HepG2 (cell line): ENCODE measurements around the gene CHST12. TPM values are rescaled to one million over a fixed set of nuclear protein-coding genes. Genes with fewer than 3 reads are reported as not detected.

Experiments
- ATAC-seq: fragments of 200-7000 bp; cut with Tn5 transposase; 3 replicates; pipeline ENCODE4 v1.9.1; 2020; ENCODE audit warnings: mild to moderate bottlenecking, moderate library complexity
- BruUV-seq: library from RNA; stranded (reverse); fragments of 400-500 nt; replicated peaks from 2 replicates; lab custom pipeline; 2021; lab: Mats Ljungman, UMichigan
- CTCF ChIA-PET: fragments of 300-600 bp; formaldehyde crosslinking; extraction: SDS; loops from one replicate; lab custom pipeline; 2021; ENCODE audit warnings: low total read pairs, inconsistent platforms, low intra/inter-chr PET ratio; lab: Yijun Ruan, JAX
- POLR2A ChIA-PET: fragments of 350-600 bp; sonication (Branson Sonifier 250); formaldehyde crosslinking; loops from one replicate; lab custom pipeline; 2020; ENCODE audit warnings: antibody characterized with exemption, inconsistent platforms; lab: Yijun Ruan, JAX
- DNase-seq: peaks from one replicate; pipeline ENCODE4 v3.0.0-alpha.2; 2015; ENCODE audit warnings: low spot score
- FAIRE-seq: peaks from 3 replicates; lab custom pipeline; 2011; peaks lifted over from hg19 to GRCh38; lab: Jason Lieb, UNC
- H2AFZ ChIP-seq: one replicate; pipeline ENCODE4 v1.6.1; 2011; ENCODE audit warnings: low read length, inconsistent platforms
- H3K27ac ChIP-seq: fragments of 300-600 bp; 3 replicates; pipeline ENCODE4 v1.8.0; 2011; ENCODE audit warnings: mixed run types, mild to moderate bottlenecking, mixed read lengths, low read length, inconsistent platforms; ENCODE audit not compliant: insufficient read depth; ENCODE audit errors: extremely low read length
- H3K27me3 ChIP-seq, 2 experiments: fragments of 200-600 bp in 1 of 2; 2 replicates in 1 of 2; 3 replicates in 1 of 2; pipeline versions ENCODE4 v1.6.0 to v1.8.0; 2011; ENCODE audit warnings: low read length in 2 of 2, mild to moderate bottlenecking in 2 of 2, moderate library complexity in 2 of 2, inconsistent platforms in 1 of 2; ENCODE audit not compliant: insufficient read depth in 2 of 2, control insufficient read depth in 1 of 2
- H3K36me3 ChIP-seq, 2 experiments: fragments of 200-600 bp in 1 of 2; replicated peaks in 1 of 2; 2 replicates in 1 of 2; 3 replicates in 1 of 2; pipeline versions ENCODE4 v1.5.1 to v1.8.0; 2011; ENCODE audit warnings: low read length in 2 of 2, inconsistent platforms in 1 of 2; ENCODE audit not compliant: insufficient read depth in 2 of 2, control insufficient read depth in 1 of 2
- H3K4me1 ChIP-seq: 2 replicates; pipeline ENCODE4 v1.5.1; 2012; ENCODE audit warnings: low read length, inconsistent platforms; ENCODE audit not compliant: insufficient read depth
- H3K4me2 ChIP-seq: 2 replicates; pipeline ENCODE4 v1.6.0; 2011; ENCODE audit warnings: low read depth, low read length, inconsistent platforms
- H3K4me3 ChIP-seq, 3 experiments: fragments of 200-600 bp in 1 of 3; sonication (generic), shearing (Covaris generic) in 1 of 3; replicated peaks in 1 of 3; 2 replicates each; pipeline ENCODE4 v1.5.1; 2011 to 2016; ENCODE audit warnings: low read length in 3 of 3, inconsistent platforms in 2 of 3, low read depth in 2 of 3, mild to moderate bottlenecking in 2 of 3, control low read depth in 1 of 3, mixed read lengths in 1 of 3; ENCODE audit not compliant: insufficient read depth in 1 of 3
- H3K79me2 ChIP-seq: one replicate; pipeline ENCODE4 v1.6.1; 2011; ENCODE audit warnings: low read length, inconsistent platforms; ENCODE audit not compliant: insufficient read depth
- H3K9ac ChIP-seq: 2 replicates; pipeline ENCODE4 v1.6.0; 2011; ENCODE audit warnings: mild to moderate bottlenecking, low read depth, low read length, inconsistent platforms; ENCODE audit not compliant: insufficient read depth
- H3K9me3 ChIP-seq: 2 replicates; pipeline ENCODE4 v1.5.1; 2012; ENCODE audit warnings: mild to moderate bottlenecking, low read length
- H4K20me1 ChIP-seq: 2 replicates; pipeline ENCODE4 v1.6.0; 2011; ENCODE audit warnings: inconsistent platforms, mild to moderate bottlenecking, low read length, moderate library complexity; ENCODE audit not compliant: insufficient read depth
- HES4 ChIP-seq: sonication (generic); formaldehyde crosslinking; IDR thresholded peaks from 2 replicates; pipeline ENCODE4 v1.9.0; 2021; ENCODE audit warnings: mild to moderate bottlenecking, missing genetic modification reagents, borderline replicate concordance
- ZNF235 ChIP-seq: sonication (generic); formaldehyde crosslinking; IDR thresholded peaks from 2 replicates; pipeline ENCODE4 v1.8.1; 2023; ENCODE audit warnings: mild to moderate bottlenecking, missing genetic modification reagents, borderline replicate concordance
- ZNF343 ChIP-seq: sonication (generic); formaldehyde crosslinking; IDR thresholded peaks from 2 replicates; pipeline ENCODE4 v1.4.0; 2020; ENCODE audit warnings: mild to moderate bottlenecking, missing genetic modification reagents
- WGBS: methylation state at CpG from one replicate; pipeline ENCODE4 v1.1.6; 2017; ENCODE audit warnings: low lambda C conversion rate; 5-methylcytosine and 5-hydroxymethylcytosine counted together
- in situ Hi-C: cut with HindIII; loops from 2 replicates; pipeline ENCODE4 v1.10.0; 2017; ENCODE audit warnings: low pct_unique_long_range_greater_than_20kb; ENCODE audit not compliant: extremely low pct_ligation_motif_present
- intact Hi-C: fragments of 100-400 bp; cut with micrococcal nuclease; formaldehyde crosslinking; loops from one replicate; pipeline ENCODE4 v1.10.0; 2022; ENCODE audit not compliant: unreplicated experiment
- polyA plus RNA-seq, 8 experiments: library from polyadenylated mRNA; depleted of rRNA in 3 of 8; stranded (reverse) in 7 of 8; unstranded in 1 of 8; fragments of >200 nt; fragmentation: Illumina TruSeq in 4 of 8; extraction: Trizol in 4 of 8; gene quantifications; 2 replicates each; pipeline versions ENCODE4 v1.2.1 to v1.2.3, GENCODE V29; 2011 to 2016; ENCODE audit warnings: low read depth in 4 of 8, missing spikeins in 1 of 8, mixed read lengths in 1 of 8; ENCODE audit not compliant: insufficient read depth in 1 of 8
- total RNA-seq, 5 experiments: library from RNA; depleted of rRNA; stranded (reverse); fragments of >200 nt; fragmentation: Illumina TruSeq; extraction: Trizol; gene quantifications; 2 replicates each; pipeline ENCODE4 v1.2.3, GENCODE V29; 2016; ENCODE audit warnings: low read depth in 1 of 5
- TF ChIP-seq, protein P1 (sequence below): sonication (generic); formaldehyde crosslinking; IDR thresholded peaks from 2 replicates; pipeline ENCODE4 v1.9.0; 2021; ENCODE audit warnings: missing genetic modification reagents, mild to moderate bottlenecking, borderline replicate concordance
- TF ChIP-seq, protein P2 (sequence below), 2 experiments: sonication (generic) in 1 of 2; formaldehyde crosslinking in 1 of 2; IDR thresholded peaks; 2 replicates each; pipeline versions ENCODE4 v1.6.1 to v1.9.0; 2014 to 2022; ENCODE audit warnings: antibody characterized with exemption in 1 of 2, borderline replicate concordance in 1 of 2, inconsistent platforms in 1 of 2, low read depth in 1 of 2, missing genetic modification reagents in 1 of 2

CHST12 gene
- total and polyA plus RNA-seq, 2 of the 13 experiments (the other 11 are each of a cell fraction or from before 2014, with no cell fraction given): 6.4 to 15.8 TPM

- ChIA-PET POLR2A (no interaction called here), CTCF (no interaction called here)
- H3K4me2 ChIP-seq: no peak overlapping the region
- H4K20me1 ChIP-seq: no peaks in the 10 kb centered on the region
- no peak for FAIRE-seq
- H3K9me3 ChIP-seq: no peaks in the 10 kb centered on the region
- no TSS peak for BruUV-seq
- no peak overlapping the region for H2AFZ ChIP-seq
- H3K4me1 ChIP-seq: peaks cover 8% of the 10 kb centered on the region
- no peak overlapping the region for H3K27ac ChIP-seq
- no peak for DNase-seq
- TF ChIP-seq, protein P1, sequence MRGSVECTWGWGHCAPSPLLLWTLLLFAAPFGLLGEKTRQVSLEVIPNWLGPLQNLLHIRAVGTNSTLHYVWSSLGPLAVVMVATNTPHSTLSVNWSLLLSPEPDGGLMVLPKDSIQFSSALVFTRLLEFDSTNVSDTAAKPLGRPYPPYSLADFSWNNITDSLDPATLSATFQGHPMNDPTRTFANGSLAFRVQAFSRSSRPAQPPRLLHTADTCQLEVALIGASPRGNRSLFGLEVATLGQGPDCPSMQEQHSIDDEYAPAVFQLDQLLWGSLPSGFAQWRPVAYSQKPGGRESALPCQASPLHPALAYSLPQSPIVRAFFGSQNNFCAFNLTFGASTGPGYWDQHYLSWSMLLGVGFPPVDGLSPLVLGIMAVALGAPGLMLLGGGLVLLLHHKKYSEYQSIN: no peak
- no peak for TF ChIP-seq ZNF235 (CRISPR knock-in tag)
- no peak for TF ChIP-seq HES4
- TF ChIP-seq, protein P2, sequence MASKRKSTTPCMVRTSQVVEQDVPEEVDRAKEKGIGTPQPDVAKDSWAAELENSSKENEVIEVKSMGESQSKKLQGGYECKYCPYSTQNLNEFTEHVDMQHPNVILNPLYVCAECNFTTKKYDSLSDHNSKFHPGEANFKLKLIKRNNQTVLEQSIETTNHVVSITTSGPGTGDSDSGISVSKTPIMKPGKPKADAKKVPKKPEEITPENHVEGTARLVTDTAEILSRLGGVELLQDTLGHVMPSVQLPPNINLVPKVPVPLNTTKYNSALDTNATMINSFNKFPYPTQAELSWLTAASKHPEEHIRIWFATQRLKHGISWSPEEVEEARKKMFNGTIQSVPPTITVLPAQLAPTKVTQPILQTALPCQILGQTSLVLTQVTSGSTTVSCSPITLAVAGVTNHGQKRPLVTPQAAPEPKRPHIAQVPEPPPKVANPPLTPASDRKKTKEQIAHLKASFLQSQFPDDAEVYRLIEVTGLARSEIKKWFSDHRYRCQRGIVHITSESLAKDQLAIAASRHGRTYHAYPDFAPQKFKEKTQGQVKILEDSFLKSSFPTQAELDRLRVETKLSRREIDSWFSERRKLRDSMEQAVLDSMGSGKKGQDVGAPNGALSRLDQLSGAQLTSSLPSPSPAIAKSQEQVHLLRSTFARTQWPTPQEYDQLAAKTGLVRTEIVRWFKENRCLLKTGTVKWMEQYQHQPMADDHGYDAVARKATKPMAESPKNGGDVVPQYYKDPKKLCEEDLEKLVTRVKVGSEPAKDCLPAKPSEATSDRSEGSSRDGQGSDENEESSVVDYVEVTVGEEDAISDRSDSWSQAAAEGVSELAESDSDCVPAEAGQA (IDR thresholded peaks at IDR 0.05; ENCODE audit: low read depth): no peak
- TF ChIP-seq, protein P2 (CRISPR knock-in tag; IDR thresholded peaks at IDR 0.05; ENCODE audit: borderline replicate concordance): no peak
- TF ChIP-seq ZNF343 (CRISPR knock-in tag): no peak
- in situ Hi-C loops: no loop called here
- H3K27me3 ChIP-seq: peaks cover 11 to 46% of the 10 kb centered on the region in 2 experiments; a peak in 4 of 5 replicates
- no peak overlapping the region for H3K4me3 ChIP-seq
- no peaks in the 10 kb centered on the region for H3K36me3 ChIP-seq
- WGBS: 20% methylated on average over 5 of the region's 5 CpGs
- H3K79me2 ChIP-seq: no peaks in the 10 kb centered on the region
- intact Hi-C loops: no loop called here
- no peak for ATAC-seq
- no peak overlapping the region for H3K9ac ChIP-seq
These were observed 80.1 kb downstream of the CHST12 start for GRCh38 chr7:2483494-2483893.
